HL-60 (cell line): ENCODE results near the gene COL6A2.

Experiments
- DNase-seq, 2 experiments: peaks; one replicate each; pipeline ENCODE4 v3.0.0-alpha.2; 2010 to 2020; ENCODE audit warnings: low read depth in 1 of 2, low spot score in 1 of 2
- H3K27ac ChIP-seq: fragments of 250-450 bp; sonication (Bioruptor Pico); replicated peaks from 2 replicates; pipeline ENCODE4 v1.5.1; 2020; ENCODE audit warnings: mild to moderate bottlenecking, moderate library complexity
- H3K27me3 ChIP-seq: fragments of 250-450 bp; sonication (Bioruptor Pico); 2 replicates; pipeline ENCODE4 v1.5.1; 2021; ENCODE audit warnings: mild to moderate bottlenecking, moderate library complexity; ENCODE audit not compliant: insufficient read depth, poor library complexity, severe bottlenecking
- H3K4me3 ChIP-seq: replicated peaks from 2 replicates; pipeline ENCODE4 v1.5.1; 2011; ENCODE audit warnings: mild to moderate bottlenecking, control low read depth, low read length; ENCODE audit not compliant: insufficient read depth
- CTCF ChIP-seq: IDR thresholded peaks from one replicate; pipeline ENCODE4 v1.5.1; 2011; ENCODE audit warnings: low read length, control low read depth, inconsistent platforms; ENCODE audit not compliant: insufficient read depth
- GABPA ChIP-seq: IDR thresholded peaks from 2 replicates; pipeline ENCODE4 v1.6.1; 2012; ENCODE audit warnings: low read depth
- POLR2AphosphoS5 ChIP-seq: IDR thresholded peaks from 2 replicates; pipeline ENCODE4 v1.6.1; 2012; ENCODE audit warnings: low read depth
- REST ChIP-seq: IDR thresholded peaks from 2 replicates; pipeline ENCODE4 v1.6.1; 2012; ENCODE audit warnings: low read depth; ENCODE audit not compliant: insufficient replicate concordance
- SPI1 ChIP-seq: IDR thresholded peaks from 2 replicates; pipeline ENCODE4 v1.6.1; 2012; ENCODE audit warnings: low read depth, mild to moderate bottlenecking, borderline replicate concordance

COL6A2 gene

GRCh38 chr21:46089285-46089684, 8.6 kb upstream of the COL6A2 start:
- no peaks in the 10 kb centered on the region for H3K27me3 ChIP-seq
- no peak overlapping the region for H3K27ac ChIP-seq
- no peak for TF ChIP-seq REST
- TF ChIP-seq SPI1, result no peak
- no peak for TF ChIP-seq CTCF
- DNase-seq, result no peak
- H3K4me3 ChIP-seq, result no peak overlapping the region

- H3K27me3 ChIP-seq, result no peaks in the 10 kb centered on the region
- DNase-seq, result no peak
- no peak overlapping the region for H3K27ac ChIP-seq
- H3K4me3 ChIP-seq, result no peak overlapping the region
- TF ChIP-seq REST (no peak), GABPA (no peak), CTCF (no peak), POLR2AphosphoS5 (no peak), SPI1 (no peak)
Observed at GRCh38 chr21:46091118-46091517, 6.8 kb upstream of the COL6A2 start.

GRCh38 chr21:46091631-46092025, 6.3 kb upstream of the COL6A2 start:
- no peak overlapping the region for H3K27ac ChIP-seq
- DNase-seq, result no peak
- H3K27me3 ChIP-seq, result peaks cover 3% of the 10 kb centered on the region
- H3K4me3 ChIP-seq, result no peak overlapping the region
- TF ChIP-seq SPI1 (no peak), POLR2AphosphoS5 (no peak), REST (no peak)
